Measurements from ENCODE around the gene MYO10.

- TF ChIP-seq POLR2A (IDR thresholded peaks at IDR 0.05) (no peak), CTCF (IDR thresholded peaks at IDR 0.05) (no peak)
Observed at GRCh38 chr5:16907270-16907669, 28.8 kb downstream of the MYO10 start.

Data from tibial nerve (tissue), 3 donors.